GM23248 (cell line): ENCODE data around the gene ZNF536. TPM values are rescaled to one million over a fixed set of nuclear protein-coding genes. Genes with fewer than 3 reads are reported as not detected.

Source experiments
- DNase-seq: peaks from one replicate; pipeline ENCODE4 v3.0.0-alpha.2; 2015
- H2AFZ ChIP-seq: fragments of 200-600 bp; sonication (generic); 2 replicates; pipeline ENCODE4 v1.6.1; 2016; ENCODE audit warnings: antibody characterized with exemption
- H3F3A ChIP-seq: fragments of 200-600 bp; sonication (generic); 2 replicates; pipeline ENCODE4 v1.6.1; 2016; ENCODE audit warnings: mild to moderate bottlenecking, antibody characterized with exemption, mixed run types; ENCODE audit not compliant: insufficient read depth
- H3K27ac ChIP-seq: fragments of 200-600 bp; sonication (generic); 2 replicates; pipeline ENCODE4 v1.5.1; 2016; ENCODE audit warnings: mild to moderate bottlenecking
- H3K27me3 ChIP-seq: fragments of 200-600 bp; sonication (generic); replicated peaks from 2 replicates; pipeline ENCODE4 v1.6.1; 2016; ENCODE audit warnings: mild to moderate bottlenecking; ENCODE audit not compliant: insufficient read depth
- H3K36me3 ChIP-seq: fragments of 200-600 bp; sonication (generic); 2 replicates; pipeline ENCODE4 v1.6.1; 2016; ENCODE audit warnings: low read depth, mild to moderate bottlenecking
- H3K4me1 ChIP-seq: fragments of 200-600 bp; sonication (generic); 2 replicates; pipeline ENCODE4 v1.6.1; 2016; ENCODE audit warnings: mild to moderate bottlenecking; ENCODE audit not compliant: insufficient read depth
- H3K4me2 ChIP-seq: fragments of 200-600 bp; sonication (generic); one replicate; pipeline ENCODE4 v1.6.1; 2016; ENCODE audit warnings: mild to moderate bottlenecking; ENCODE audit not compliant: unreplicated experiment
- H3K4me3 ChIP-seq: fragments of 200-600 bp; sonication (generic); 2 replicates; pipeline ENCODE4 v1.5.1; 2016; ENCODE audit warnings: mild to moderate bottlenecking
- H3K79me2 ChIP-seq: fragments of 200-600 bp; sonication (generic); 2 replicates; pipeline ENCODE4 v1.6.1; 2016; ENCODE audit warnings: mild to moderate bottlenecking; ENCODE audit not compliant: insufficient read depth
- H3K9ac ChIP-seq: fragments of 200-600 bp; sonication (generic); 2 replicates; pipeline ENCODE4 v1.6.1; 2016; ENCODE audit warnings: mild to moderate bottlenecking
- H3K9me2 ChIP-seq: fragments of 200-600 bp; sonication (generic); 2 replicates; pipeline ENCODE4 v1.6.1; 2016; ENCODE audit warnings: mixed run types, mild to moderate bottlenecking, moderate library complexity; ENCODE audit not compliant: insufficient read depth
- H3K9me3 ChIP-seq: fragments of 200-600 bp; sonication (generic); one replicate; pipeline ENCODE4 v1.6.1; 2017; ENCODE audit warnings: low read depth
- H4K20me1 ChIP-seq: fragments of 200-600 bp; sonication (generic); 2 replicates; pipeline ENCODE4 v1.6.0; 2016; ENCODE audit not compliant: insufficient read depth
- EZH2 ChIP-seq: fragments of 200-600 bp; sonication (generic); IDR thresholded peaks from 2 replicates; pipeline ENCODE4 v1.6.1; 2018; ENCODE audit warnings: antibody characterized with exemption, mild to moderate bottlenecking; ENCODE audit not compliant: insufficient read depth, poor library complexity, severe bottlenecking
- EZH2phosphoT487 ChIP-seq: fragments of 200-600 bp; sonication (generic); IDR thresholded peaks from 2 replicates; pipeline ENCODE4 v1.6.1; 2018; ENCODE audit warnings: antibody characterized with exemption, moderate library complexity, mild to moderate bottlenecking, low read depth; ENCODE audit not compliant: insufficient read depth
- WGBS, 2 experiments: methylation state at CpG; one replicate each; pipeline ENCODE4 v1.1.6; 2015 to 2017; ENCODE audit warnings: low lambda C conversion rate in 2 of 2, low coverage in 1 of 2; ENCODE audit errors: missing lambda C conversion rate in 2 of 2; 5-methylcytosine and 5-hydroxymethylcytosine counted together
- in situ Hi-C: fragments of 300-500 bp; cut with MboI; formaldehyde crosslinking; loops from 2 replicates; pipeline ENCODE4 v1.15.0; 2020
- polyA plus RNA-seq: library from polyadenylated mRNA; unstranded; fragments of >200 nt; fragmentation: Nextera tagmentation; extraction: Ambion mirVana; gene quantifications from 2 replicates; pipeline ENCODE4 v1.2.1, GENCODE V29; 2016
- total RNA-seq: library from RNA; depleted of rRNA; stranded (reverse); fragments of >200 nt; shearing (Covaris generic); gene quantifications from 2 replicates; pipeline ENCODE4 v1.2.3, GENCODE V29; 2014

ZNF536 gene
- total and polyA plus RNA-seq, 2 experiments from 2014 or later: 0.35 to 0.43 TPM

DNA sequence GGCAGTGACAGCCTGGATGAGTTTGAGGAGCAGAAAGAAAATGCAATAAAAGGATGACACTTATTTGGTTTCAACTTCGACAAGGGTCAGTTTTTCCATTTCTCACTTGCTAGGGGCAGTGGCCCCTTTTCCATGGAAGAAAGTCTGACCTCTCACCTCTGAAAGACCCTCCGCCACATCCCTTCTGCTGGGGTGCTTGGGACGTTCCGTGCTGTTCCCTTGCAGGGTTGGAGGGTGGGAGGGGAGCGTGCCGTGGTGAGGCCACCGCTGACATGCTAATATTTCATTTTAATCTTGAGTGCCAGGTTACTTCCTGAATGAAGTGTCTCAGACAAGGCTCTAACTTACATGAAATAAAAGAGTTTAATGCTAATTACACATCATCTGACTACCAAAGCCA lies 5.2 kb upstream of the ZNF536 start:
- DNase-seq: no peak
- Histone ChIP-seq H3K9me3 (no peaks in the 10 kb centered on the region), H3K27me3 (no peaks in the 10 kb centered on the region), H3K9ac (no peak overlapping the region), H4K20me1 (no peaks in the 10 kb centered on the region), H2AFZ (no peak overlapping the region), H3F3A (no peaks in the 10 kb centered on the region), H3K36me3 (no peaks in the 10 kb centered on the region), H3K4me2 (no peak overlapping the region), H3K27ac (no peak overlapping the region), H3K9me2 (no peaks in the 10 kb centered on the region), H3K79me2 (no peaks in the 10 kb centered on the region), H3K4me3 (no peak overlapping the region), H3K4me1 (no peaks in the 10 kb centered on the region)
- in situ Hi-C loops: no loop called here
- WGBS, 2 experiments: 69 to 74% methylated on average over 7 of the region's 7 CpGs
- no peak for TF ChIP-seq EZH2
- TF ChIP-seq EZH2phosphoT487: no peak

- no peaks in the 10 kb centered on the region for H3K4me1 ChIP-seq
- no peaks in the 10 kb centered on the region for H3K9me3 ChIP-seq
- no peak for DNase-seq
- no peaks in the 10 kb centered on the region for H4K20me1 ChIP-seq
- no peaks in the 10 kb centered on the region for H3K79me2 ChIP-seq
- H3K4me3 ChIP-seq: no peak overlapping the region
- no peaks in the 10 kb centered on the region for H3K27me3 ChIP-seq
- H3K4me2 ChIP-seq: no peak overlapping the region
- 83 to 89% methylated on average over 9 of the region's 9 CpGs for WGBS, 2 experiments
- H3K27ac ChIP-seq: no peak overlapping the region
- H3K36me3 ChIP-seq: no peaks in the 10 kb centered on the region
- H3K9me2 ChIP-seq: no peaks in the 10 kb centered on the region
- TF ChIP-seq EZH2phosphoT487: no peak
- no peak for TF ChIP-seq EZH2
- in situ Hi-C loops: no loop called here
- no peak overlapping the region for H2AFZ ChIP-seq
- H3F3A ChIP-seq: no peaks in the 10 kb centered on the region
- H3K9ac ChIP-seq: no peak overlapping the region
These were observed 4.8 kb upstream of the ZNF536 start for GRCh38 chr19:30367421-30367820.

GRCh38 chr19:30369833-30370232 lies 2.4 kb upstream of the ZNF536 start:
- no peak overlapping the region for H3K9ac ChIP-seq
- in situ Hi-C loops: no loop called here
- no peaks in the 10 kb centered on the region for H3K79me2 ChIP-seq
- no peak overlapping the region for H3K4me3 ChIP-seq
- H3K9me2 ChIP-seq: no peaks in the 10 kb centered on the region
- H3K27me3 ChIP-seq: peaks cover 10% of the 10 kb centered on the region
- TF ChIP-seq EZH2phosphoT487 (no peak), EZH2 (no peak)
- DNase-seq: no peak
- H4K20me1 ChIP-seq: no peaks in the 10 kb centered on the region
- no peak overlapping the region for H2AFZ ChIP-seq
- H3K4me2 ChIP-seq: no peak overlapping the region
- H3K9me3 ChIP-seq: no peaks in the 10 kb centered on the region
- no peaks in the 10 kb centered on the region for H3F3A ChIP-seq
- 62 to 69% methylated on average over 6 of the region's 6 CpGs for WGBS, 2 experiments
- no peaks in the 10 kb centered on the region for H3K36me3 ChIP-seq
- no peak overlapping the region for H3K27ac ChIP-seq
- H3K4me1 ChIP-seq: no peaks in the 10 kb centered on the region

DNA sequence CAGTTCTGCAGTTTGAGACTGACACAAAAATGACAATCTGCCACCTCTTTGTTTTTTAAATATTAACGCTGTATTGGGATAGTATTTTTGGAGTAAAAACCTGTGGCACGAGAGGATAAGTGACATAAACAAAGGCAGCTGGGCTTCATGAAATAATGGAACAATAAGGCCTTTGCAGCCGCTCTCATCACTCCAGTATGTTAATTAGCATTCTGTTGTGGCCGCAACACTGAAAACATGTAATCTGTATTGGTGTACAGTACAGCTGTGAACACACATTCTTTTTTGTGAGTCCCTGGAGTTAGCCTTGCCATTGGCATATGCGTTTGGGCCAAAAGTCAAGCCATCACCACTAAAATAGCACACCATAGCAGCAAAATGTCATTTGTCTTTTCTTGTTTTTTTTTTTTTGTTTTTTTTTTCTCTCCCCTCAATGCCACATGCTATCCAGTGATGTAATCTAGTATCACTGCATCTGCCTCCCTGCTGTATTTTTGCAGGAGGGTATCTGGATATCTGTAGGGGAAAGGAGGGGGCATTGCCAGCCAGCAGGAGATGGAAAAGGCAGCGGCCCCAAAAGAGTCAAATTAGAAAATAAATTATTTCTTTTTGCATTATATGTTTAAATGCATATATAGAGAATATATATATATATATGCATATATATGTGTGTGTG lies 885 bp upstream of the ZNF536 start:
- Histone ChIP-seq H3K4me1 (no peaks in the 10 kb centered on the region), H3F3A (no peaks in the 10 kb centered on the region), H3K9me2 (no peaks in the 10 kb centered on the region), H4K20me1 (no peaks in the 10 kb centered on the region), H3K27ac (no peak overlapping the region), H3K4me3 (no peak overlapping the region), H3K4me2 (no peak overlapping the region), H3K36me3 (no peaks in the 10 kb centered on the region), H3K9me3 (no peaks in the 10 kb centered on the region), H3K9ac (no peak overlapping the region), H3K27me3 (peaks cover 10% of the 10 kb centered on the region), H2AFZ (no peak overlapping the region), H3K79me2 (no peaks in the 10 kb centered on the region)
- in situ Hi-C loops: no loop called here
- no peak for TF ChIP-seq EZH2phosphoT487
- TF ChIP-seq EZH2: no peak
- no peak for DNase-seq
- 46 to 50% methylated on average over 6 of the region's 6 CpGs for WGBS, 2 experiments

DNA sequence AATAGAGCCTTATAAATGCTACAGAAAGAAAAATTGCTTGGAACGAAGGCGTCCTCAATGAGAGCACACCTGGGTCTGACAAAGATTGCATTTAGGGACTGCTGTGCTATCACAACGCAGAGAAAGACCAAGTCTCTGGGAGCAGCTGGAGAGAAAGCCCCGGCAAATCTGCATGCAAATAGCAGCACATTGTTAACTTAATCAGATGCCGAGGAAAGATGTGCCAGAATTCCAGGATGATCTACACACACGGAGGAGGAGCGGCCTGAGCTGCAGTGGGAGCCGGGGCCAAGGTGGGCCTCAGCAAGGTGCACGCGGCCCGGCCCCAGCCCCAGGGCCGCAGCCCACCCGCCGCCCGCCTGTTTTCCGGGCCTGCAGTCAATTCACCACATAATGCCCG lies 1.4 kb downstream of the ZNF536 start:
- Histone ChIP-seq H3K9me3 (no peaks in the 10 kb centered on the region), H3K4me2 (no peak overlapping the region), H3K4me3 (no peak overlapping the region), H3K27me3 (peaks cover 10% of the 10 kb centered on the region), H3K9ac (no peak overlapping the region), H3K36me3 (no peaks in the 10 kb centered on the region), H3K4me1 (no peaks in the 10 kb centered on the region), H3K27ac (no peak overlapping the region), H2AFZ (no peak overlapping the region), H3K9me2 (no peaks in the 10 kb centered on the region), H3K79me2 (no peaks in the 10 kb centered on the region), H3F3A (no peaks in the 10 kb centered on the region), H4K20me1 (no peaks in the 10 kb centered on the region)
- DNase-seq: no peak
- 87% methylated on average over 14 to 17 of the region's 17 CpGs for WGBS, 2 experiments
- TF ChIP-seq EZH2phosphoT487: no peak
- TF ChIP-seq EZH2: no peak
- in situ Hi-C loops: no loop called here
